GM23338 (cell line): ENCODE results near the gene ZNF529. TPM values are rescaled to one million over a fixed set of nuclear protein-coding genes. Genes with fewer than 3 reads are reported as not detected.

Experiments used
- CTCF ChIP-seq, 2 experiments: fragments of 200-600 bp in 1 of 2; sonication (generic) in 1 of 2; conservative IDR thresholded peaks; 2 replicates each; pipeline versions ENCODE4 v1.5.1 to v1.6.1; 2016 to 2017; ENCODE audit warnings: antibody characterized with exemption in 2 of 2, low read depth in 2 of 2, mild to moderate bottlenecking in 2 of 2, moderate library complexity in 1 of 2
- ETS1 ChIP-seq: IDR thresholded peaks from 2 replicates; pipeline ENCODE4 v1.6.1; 2016; ENCODE audit warnings: antibody characterized with exemption
- EZH2 ChIP-seq: fragments of 200-600 bp; sonication (generic); IDR thresholded peaks from one replicate; pipeline ENCODE4 v1.8.0; 2017; ENCODE audit warnings: antibody characterized with exemption, mild to moderate bottlenecking, low read depth; ENCODE audit not compliant: unreplicated experiment
- JUNB ChIP-seq: IDR thresholded peaks from one replicate; pipeline ENCODE4 v1.6.1; 2016; ENCODE audit warnings: antibody characterized with exemption; ENCODE audit not compliant: unreplicated experiment
- NANOG ChIP-seq: IDR thresholded peaks from 2 replicates; pipeline ENCODE4 v1.6.1; 2016; ENCODE audit warnings: antibody characterized with exemption, borderline replicate concordance
- POLR2AphosphoS5 ChIP-seq: IDR thresholded peaks from 2 replicates; pipeline ENCODE4 v1.6.1; 2016; ENCODE audit warnings: antibody characterized with exemption, low read depth
- STAT1 ChIP-seq: IDR thresholded peaks from one replicate; pipeline ENCODE4 v1.6.1; 2016; ENCODE audit warnings: antibody characterized with exemption; ENCODE audit not compliant: unreplicated experiment
- ZNF114 ChIP-seq: fragments of 250-450 bp; sonication (Bioruptor Pico); IDR thresholded peaks from 2 replicates; pipeline ENCODE4 v1.5.0; 2020; ENCODE audit warnings: mild to moderate bottlenecking, moderate library complexity
- ZNF331 ChIP-seq: fragments of 250-450 bp; sonication (Bioruptor Pico); IDR thresholded peaks from 2 replicates; pipeline ENCODE4 v1.5.0; 2020; ENCODE audit warnings: low read depth, mild to moderate bottlenecking, moderate library complexity
- ZNF462 ChIP-seq: fragments of 250-450 bp; sonication (Bioruptor Pico); IDR thresholded peaks from 2 replicates; pipeline ENCODE4 v1.5.0; 2020; ENCODE audit warnings: mild to moderate bottlenecking, moderate library complexity
- polyA plus RNA-seq: library from polyadenylated mRNA; unstranded; fragments of >200 nt; fragmentation: Nextera tagmentation; extraction: Ambion mirVana; gene quantifications from 2 replicates; pipeline ENCODE4 v1.2.1, GENCODE V29; 2016
- total RNA-seq: library from RNA; depleted of rRNA; stranded (reverse); fragments of >200 nt; shearing (Covaris generic); gene quantifications from 2 replicates; pipeline ENCODE4 v1.2.3, GENCODE V29; 2014

The ZNF529 gene
- total and polyA plus RNA-seq, 2 experiments from 2014 or later, result 9.2 to 16.5 TPM

- TF ChIP-seq ZNF462 (no peak), EZH2 (no peak), STAT1 (no peak), ETS1 (no peak), POLR2AphosphoS5 (no peak), CTCF (conservative IDR thresholded peaks at IDR 0.05; ENCODE audit: low read depth in 2 of 2) (no peak), ZNF331 (CRISPR knock-in tag) (no peak), NANOG (no peak), JUNB (no peak), ZNF114 (CRISPR knock-in tag) (no peak)
Measured at GRCh38 chr19:36579255-36579654, 6.2 kb upstream of the ZNF529 start (continued).
